Panc1 (cell line): ENCODE measurements around the gene EIF5A. TPM values are rescaled to one million over a fixed set of nuclear protein-coding genes. Genes with fewer than 3 reads are reported as not detected.

Experiments used
- total RNA-seq: library from RNA; stranded (reverse); gene quantifications from one replicate; pipeline ENCODE4 v1.2.1, GENCODE V29; 2021; ENCODE audit not compliant: unreplicated experiment

Gene EIF5A
- total RNA-seq, 1 experiment from 2014 or later = 728 TPM

Other genes starting within 250 kb of the EIF5A start
- not detected for gene CLEC10A, start 227.4 kb upstream of the EIF5A start, total RNA-seq
- gene ASGR2, start 192.8 kb upstream of the EIF5A start, total RNA-seq = 0.21 TPM
- 1.3 TPM for gene ASGR1, start 128.3 kb upstream of the EIF5A start, total RNA-seq
- 32.4 TPM for gene DLG4, start 87.8 kb upstream of the EIF5A start, total RNA-seq
- gene ACADVL, start 87.7 kb upstream of the EIF5A start, total RNA-seq = 305 TPM
- 84.2 TPM for gene DVL2, start 73.1 kb upstream of the EIF5A start, total RNA-seq
- gene PHF23, start 68.2 kb upstream of the EIF5A start, total RNA-seq = 69.3 TPM
- 289 TPM for gene GABARAP, start 65.2 kb upstream of the EIF5A start, total RNA-seq
- gene CTDNEP1, start 55.9 kb upstream of the EIF5A start, total RNA-seq = 132 TPM
- gene ELP5, start 55.4 kb upstream of the EIF5A start, total RNA-seq = 89.5 TPM
- 43.1 TPM for gene CLDN7, start 45.1 kb upstream of the EIF5A start, total RNA-seq
- 0.31 TPM for gene SLC2A4, start 25.9 kb upstream of the EIF5A start, total RNA-seq
- gene YBX2, start 13.0 kb upstream of the EIF5A start, total RNA-seq = 54.9 TPM
- 96.6 TPM for gene GPS2, start 7.7 kb downstream of the EIF5A start, total RNA-seq
- 58.9 TPM for gene NEURL4, start 21.7 kb downstream of the EIF5A start, total RNA-seq
- 2.7 TPM for gene ACAP1, start 28.9 kb downstream of the EIF5A start, total RNA-seq
- gene KCTD11, start 44.5 kb downstream of the EIF5A start, total RNA-seq = 11.0 TPM
- gene TMEM95, start 47.5 kb downstream of the EIF5A start, total RNA-seq = not detected
- gene TNK1, start 73.5 kb downstream of the EIF5A start, total RNA-seq = 6.2 TPM
- 32.0 TPM for gene PLSCR3, start 86.9 kb downstream of the EIF5A start, total RNA-seq
- 35.8 TPM for gene TMEM256, start 96.5 kb downstream of the EIF5A start, total RNA-seq
- gene NLGN2, start 100.2 kb downstream of the EIF5A start, total RNA-seq = 33.6 TPM
- gene SPEM1, start 112.7 kb downstream of the EIF5A start, total RNA-seq = not detected
- not detected for gene SPEM2, start 118.0 kb downstream of the EIF5A start, total RNA-seq
- not detected for gene SPEM3, start 121.2 kb downstream of the EIF5A start, total RNA-seq
- gene TMEM102, start 127.8 kb downstream of the EIF5A start, total RNA-seq = 8.5 TPM
- gene FGF11, start 131.9 kb downstream of the EIF5A start, total RNA-seq = 4.4 TPM
- 14.3 TPM for gene CHRNB1, start 137.4 kb downstream of the EIF5A start, total RNA-seq
- 24.9 TPM for gene ZBTB4, start 172.0 kb downstream of the EIF5A start, total RNA-seq
- gene SLC35G6, start 173.8 kb downstream of the EIF5A start, total RNA-seq = not detected
- 181 TPM for gene POLR2A, start 176.7 kb downstream of the EIF5A start, total RNA-seq
- 12.6 TPM for gene TNFSF12, start 241.4 kb downstream of the EIF5A start, total RNA-seq